Right lobe of liver (tissue), 6 donors: Measurements from ENCODE around the gene GATA5. TPM values are rescaled to one million over a fixed set of nuclear protein-coding genes. Genes with fewer than 3 reads are reported as not detected.

Experiments used
- ATAC-seq, 4 donors: fragments of 200-7000 bp; cut with Tn5 transposase; one replicate each; pipeline ENCODE4 v1.9.1; 2020; ENCODE audit warnings: mild to moderate bottlenecking in 4 of 4, moderate library complexity in 4 of 4
- DNase-seq, 3 donors: peaks; one replicate each; pipeline ENCODE4 v3.0.0-alpha.2; 2020
- H3K27ac ChIP-seq, 3 donors: fragments of 200-600 bp; one replicate each; pipeline ENCODE4 v1.8.0; 2022
- H3K27me3 ChIP-seq, 2 donors: fragments of 200-600 bp; one replicate each; pipeline ENCODE4 v1.8.0; 2022
- H3K36me3 ChIP-seq, 4 donors: fragments of 200-600 bp; sonication (generic) in 1 of 4; one replicate each; pipeline versions ENCODE4 v1.5.1 to v1.8.0; 2017 to 2022; ENCODE audit warnings: control low read depth in 1 of 4
- H3K4me1 ChIP-seq, 4 donors: fragments of 200-600 bp; sonication (generic) in 1 of 4; one replicate each; pipeline versions ENCODE4 v1.5.1 to v1.8.0; 2017 to 2022; ENCODE audit warnings: control low read depth in 1 of 4
- H3K4me3 ChIP-seq, 3 donors: fragments of 200-600 bp; one replicate each; pipeline ENCODE4 v1.8.0; 2022
- H3K9me3 ChIP-seq, 4 donors: fragments of 200-600 bp; sonication (generic) in 1 of 4; one replicate each; pipeline versions ENCODE4 v1.5.1 to v1.8.0; 2017 to 2022; ENCODE audit warnings: control low read depth in 1 of 4
- CTCF ChIP-seq, 4 donors: fragments of 200-600 bp in 3 of 4; fragments of 450-650 bp in 1 of 4; IDR thresholded peaks; one replicate each; pipeline versions ENCODE4 v1.5.1 to v1.8.0; 2016 to 2022; ENCODE audit warnings: antibody characterized with exemption in 4 of 4, mild to moderate bottlenecking in 2 of 4
- POLR2A ChIP-seq: fragments of 450-650 bp; IDR thresholded peaks from one replicate; pipeline ENCODE4 v1.6.1; 2017; ENCODE audit warnings: antibody characterized with exemption, mild to moderate bottlenecking
- WGBS: methylation state at CpG from one replicate; pipeline ENCODE4 v1.1.6; 2018; ENCODE audit warnings: low coverage, low lambda C conversion rate; ENCODE audit not compliant: insufficient coverage; ENCODE audit errors: missing lambda C conversion rate; 5-methylcytosine and 5-hydroxymethylcytosine counted together
- intact Hi-C, 2 donors: fragments of 100-400 bp; cut with DNase I; formaldehyde crosslinking; loops; one replicate each; pipeline versions ENCODE4 v1.11.2 to v1.14.1; 2022
- total RNA-seq, 6 experiments: library from RNA; depleted of rRNA in 2 of 6; stranded (reverse); fragments of >200 nt in 2 of 6; fragmentation: NEBNext Ultra II Directional in 3 of 6; extraction: Animal tissue kit (Norgen Biotek cat#: 25700) in 3 of 6; gene quantifications; one replicate each; pipeline versions ENCODE4 v1.1.0 to v1.2.4, GENCODE V29; 2016 to 2023
- donor health status: DM: no; HTN: yes; CAD: no.
- donor health status: DM: no; HTN: no; CAD: no.
- donor health status: DM: no; HTN: no; CAD: no.
- donor health status: DM: no; HTN: yes; CAD: no.
- donor health status: DM: no; HTN: yes; CAD: no.

GATA5 gene
- total RNA-seq, 6 experiments from 2014 or later, result 0.12 to 0.56 (median 0.26) TPM

GRCh38 chr20:62499758-62500236 is 24.0 kb upstream of the GATA5 start:
- DNase-seq (no peak), ATAC-seq (no peak)
- no peaks in the 10 kb centered on the region for H3K27me3 ChIP-seq
- intact Hi-C loops, result loop anchor here (2.0 to 10.0 kb wide), 2 partner anchors 115 to 285 kb away; no protein-coding TSS in a partner anchor
- no peaks in the 10 kb centered on the region for H3K36me3 ChIP-seq
- no peaks in the 10 kb centered on the region for H3K4me1 ChIP-seq
- TF ChIP-seq CTCF (IDR thresholded peaks at IDR 0.05), result no peak
- TF ChIP-seq POLR2A, result no peak
- H3K4me3 ChIP-seq, result no peak overlapping the region
- H3K27ac ChIP-seq, result no peak overlapping the region
- no peaks in the 10 kb centered on the region for H3K9me3 ChIP-seq
- WGBS, result 23% methylated on average over 11 of the region's 21 CpGs

- Histone ChIP-seq H3K9me3 (no peaks in the 10 kb centered on the region), H3K27ac (no peak overlapping the region), H3K4me1 (no peaks in the 10 kb centered on the region), H3K36me3 (no peaks in the 10 kb centered on the region), H3K4me3 (no peak overlapping the region), H3K27me3 (no peaks in the 10 kb centered on the region)
- TF ChIP-seq CTCF (IDR thresholded peaks at IDR 0.05), result no peak
- TF ChIP-seq POLR2A, result no peak
- no peak for ATAC-seq
- DNase-seq, result no peak
- 81% methylated on average over 4 of the region's 6 CpGs for WGBS
- intact Hi-C loops, result loop anchor here (2.0 to 10.0 kb wide), 2 partner anchors 116 to 286 kb away; no protein-coding TSS in a partner anchor
Measured at GRCh38 chr20:62498874-62499273, 23.1 kb upstream of the GATA5 start.

- intact Hi-C loops, result loop anchor here in 1 of 2 donors (10.0 kb wide), 1 partner anchor 288 kb away; no protein-coding TSS in a partner anchor
- Histone ChIP-seq H3K36me3 (no peaks in the 10 kb centered on the region), H3K27ac (no peak overlapping the region), H3K27me3 (no peaks in the 10 kb centered on the region), H3K9me3 (no peaks in the 10 kb centered on the region), H3K4me3 (no peak overlapping the region), H3K4me1 (no peaks in the 10 kb centered on the region)
- 10% methylated on average over 8 of the region's 32 CpGs for WGBS
- ATAC-seq, result peak in 1 of 4 donors; percentile 23
- TF ChIP-seq CTCF (IDR thresholded peaks at IDR 0.05) (peak; percentile 25 to 57 (median 51)), POLR2A (no peak)
- DNase-seq, result no peak
Measured at GRCh38 chr20:62496568-62497218, 20.9 kb upstream of the GATA5 start.

GRCh38 chr20:62495749-62496567 is 20.2 kb upstream of the GATA5 start:
- 6% methylated on average over 7 of the region's 34 CpGs for WGBS
- no peaks in the 10 kb centered on the region for H3K4me1 ChIP-seq
- ATAC-seq, result no peak
- H3K4me3 ChIP-seq, result no peak overlapping the region
- intact Hi-C loops, result loop anchor here in 1 of 2 donors (10.0 kb wide), 1 partner anchor 289 kb away; no protein-coding TSS in a partner anchor
- no peak overlapping the region for H3K27ac ChIP-seq
- TF ChIP-seq POLR2A (no peak), CTCF (IDR thresholded peaks at IDR 0.05) (no peak)
- H3K9me3 ChIP-seq, result no peaks in the 10 kb centered on the region
- no peaks in the 10 kb centered on the region for H3K27me3 ChIP-seq
- DNase-seq, result no peak
- no peaks in the 10 kb centered on the region for H3K36me3 ChIP-seq
